NCI-H1436 (cell line): Measurements from ENCODE around the gene PLAGL2.

ENCODE experiments used
- DNase-seq: peaks from one replicate; lab custom pipeline; 2025; lab: John Stamatoyannopoulos, UW

PLAGL2 gene

GRCh38 chr20:32231245-32231644 lies 23.7 kb upstream of the PLAGL2 start:
- DNase-seq: no peak

- DNase-seq: no peak
Observed at GRCh38 chr20:32230707-32231106, 23.2 kb upstream of the PLAGL2 start.

GRCh38 chr20:32229251-32229747 lies 21.8 kb upstream of the PLAGL2 start:
- no peak for DNase-seq

- DNase-seq: no peak
Observed at GRCh38 chr20:32227744-32228688, 20.5 kb upstream of the PLAGL2 start.

GRCh38 chr20:32227306-32227705 lies 19.8 kb upstream of the PLAGL2 start:
- no peak for DNase-seq

GRCh38 chr20:32226391-32226790 lies 18.8 kb upstream of the PLAGL2 start:
- no peak for DNase-seq

GRCh38 chr20:32224463-32224862 lies 16.9 kb upstream of the PLAGL2 start:
- DNase-seq: no peak

GRCh38 chr20:32218156-32218900 lies 10.8 kb upstream of the PLAGL2 start:
- DNase-seq: no peak

GRCh38 chr20:32216179-32217142 lies 8.9 kb upstream of the PLAGL2 start:
- DNase-seq: no peak

GRCh38 chr20:32215729-32216128 lies 8.2 kb upstream of the PLAGL2 start:
- DNase-seq: no peak

- no peak for DNase-seq
Observed at GRCh38 chr20:32215147-32215546, 7.6 kb upstream of the PLAGL2 start.

- no peak for DNase-seq
Observed at GRCh38 chr20:32213870-32214269, 6.3 kb upstream of the PLAGL2 start.

- no peak for DNase-seq
Observed at GRCh38 chr20:32209850-32210605, 2.5 kb upstream of the PLAGL2 start.

GRCh38 chr20:32208499-32209154 lies 1.1 kb upstream of the PLAGL2 start:
- DNase-seq: no peak

- DNase-seq: no peak
Observed at GRCh38 chr20:32206760-32207625, 550 bp downstream of the PLAGL2 start.

GRCh38 chr20:32205843-32206759 lies 1.4 kb downstream of the PLAGL2 start:
- DNase-seq: no peak

GRCh38 chr20:32205110-32205842 lies 2.3 kb downstream of the PLAGL2 start:
- DNase-seq: no peak
